Right lobe of liver (tissue), 4 donors: Measurements from ENCODE around the gene TCF4.

ENCODE experiments used
- CTCF ChIP-seq, 4 donors: fragments of 200-600 bp in 3 of 4; fragments of 450-650 bp in 1 of 4; IDR thresholded peaks; one replicate each; pipeline versions ENCODE4 v1.5.1 to v1.8.0; 2016 to 2022; ENCODE audit warnings: antibody characterized with exemption in 4 of 4, mild to moderate bottlenecking in 2 of 4
- POLR2A ChIP-seq: fragments of 450-650 bp; IDR thresholded peaks from one replicate; pipeline ENCODE4 v1.6.1; 2017; ENCODE audit warnings: antibody characterized with exemption, mild to moderate bottlenecking
- donor health status: DM: no; HTN: no; CAD: no.
- donor health status: DM: no; HTN: no; CAD: no.
- donor health status: DM: no; HTN: yes; CAD: no.

GRCh38 chr18:55266981-55267380 is 321.0 kb downstream of the TCF4 start:
- TF ChIP-seq CTCF (IDR thresholded peaks at IDR 0.05) (no peak), POLR2A (no peak)
